Measurements from ENCODE around the gene EFNA5.
A peak's percentile ranks its signal among the peaks of the same experiment; 100 is the strongest.

EFNA5 gene

DNA sequence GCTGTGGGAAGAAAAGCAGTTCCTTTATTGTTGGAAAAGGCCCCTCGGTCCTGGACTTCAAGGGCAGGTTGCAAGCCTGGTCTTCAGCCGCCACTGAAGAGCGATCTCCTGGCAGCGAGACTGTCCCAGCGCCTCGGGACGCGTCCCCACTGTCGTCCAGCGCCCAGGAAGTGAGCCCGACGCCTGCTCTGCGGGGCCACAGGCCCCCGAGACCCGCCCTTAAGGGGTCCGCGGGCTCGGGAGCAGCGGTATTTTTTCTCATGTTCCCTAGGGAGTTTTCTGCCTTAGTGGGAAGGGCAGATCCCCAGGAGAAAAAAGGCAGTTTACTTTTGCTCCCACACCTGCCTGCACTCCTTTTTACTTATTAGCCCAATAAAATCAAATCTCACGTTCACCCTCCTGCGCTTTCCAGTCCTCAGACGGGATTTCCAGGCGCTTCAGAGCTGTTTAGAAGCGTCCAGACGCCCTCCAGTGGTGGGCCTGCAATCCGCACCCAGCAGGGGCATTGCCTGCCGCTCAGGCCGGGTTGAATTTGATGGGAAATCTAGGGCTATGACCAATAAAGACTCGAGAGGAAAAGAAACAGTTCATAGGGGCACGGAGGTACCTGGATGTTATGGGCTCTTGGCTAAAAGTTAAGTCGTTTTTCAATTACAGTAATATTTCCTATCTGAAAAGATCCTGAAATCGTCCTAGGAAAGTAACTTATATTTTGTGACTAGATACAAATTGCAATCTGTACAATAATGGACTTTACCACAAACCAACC is 2.8 kb upstream of the EFNA5 start:
- peak; percentile 94 for FAIRE-seq
- peak; percentile 78 for DNase-seq (ENCODE audit: insufficient read length, low spot score)

DNA sequence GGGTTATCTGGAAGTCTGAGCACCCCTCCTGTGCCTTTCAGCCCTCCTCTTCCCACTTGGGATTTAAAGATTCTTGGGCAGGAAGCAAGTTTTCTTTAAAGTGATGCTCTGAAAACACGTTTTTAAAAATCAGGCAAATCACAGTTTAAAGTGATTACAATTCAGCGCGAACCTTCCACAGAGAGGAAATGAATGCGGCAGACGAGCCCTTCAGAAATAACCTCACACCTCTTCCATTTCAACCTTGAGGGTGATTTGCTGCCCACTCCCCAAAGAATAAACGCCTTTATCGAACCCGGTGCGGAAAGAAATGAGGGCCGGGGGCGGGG is 2.3 kb upstream of the EFNA5 start:
- DNase-seq (ENCODE audit: insufficient read length, low spot score) (no peak), FAIRE-seq (no peak)

DNA sequence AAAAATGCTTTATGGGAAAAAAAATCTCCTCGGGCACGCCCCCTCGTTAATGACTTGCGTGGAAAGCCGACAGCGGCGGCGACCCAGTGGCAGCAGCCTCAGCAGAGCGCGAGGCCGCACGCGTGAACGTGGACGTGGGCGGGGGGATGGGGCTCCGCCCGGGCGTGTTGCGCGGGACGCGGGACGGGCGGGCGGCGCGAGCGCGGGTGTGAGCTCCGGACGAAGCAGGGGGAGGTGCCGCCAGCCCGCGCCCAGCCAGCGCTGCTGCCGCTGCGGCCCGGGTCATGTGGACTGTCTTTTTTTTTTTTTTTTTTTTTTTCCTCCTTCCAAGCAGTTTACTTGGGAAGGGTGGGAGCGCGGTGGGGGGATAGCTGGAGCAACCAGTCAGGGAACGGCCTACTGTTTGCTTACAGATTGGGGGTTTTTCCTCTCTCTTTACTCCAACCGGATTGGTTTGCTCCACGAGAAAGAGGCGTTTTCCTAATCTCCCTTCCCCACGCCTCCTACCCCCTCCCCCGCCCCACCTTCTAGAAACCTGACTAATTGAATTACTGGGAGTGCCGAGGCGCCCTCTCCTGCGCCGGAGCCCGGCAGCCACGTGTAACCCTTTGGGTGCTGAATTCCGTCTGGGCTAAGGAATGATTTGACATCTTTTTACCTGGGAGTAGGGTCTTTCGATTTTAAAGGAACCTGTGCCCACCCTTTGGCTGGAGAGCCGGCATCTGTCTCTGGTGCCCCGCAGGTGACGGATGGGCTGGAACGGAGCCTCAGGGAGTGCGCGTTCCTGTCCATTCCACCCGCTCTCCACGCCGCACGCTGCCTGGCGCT is 1.7 kb upstream of the EFNA5 start:
- FAIRE-seq = peak; percentile 35
- peak; percentile 16 for DNase-seq (ENCODE audit: insufficient read length, low spot score)

DNA sequence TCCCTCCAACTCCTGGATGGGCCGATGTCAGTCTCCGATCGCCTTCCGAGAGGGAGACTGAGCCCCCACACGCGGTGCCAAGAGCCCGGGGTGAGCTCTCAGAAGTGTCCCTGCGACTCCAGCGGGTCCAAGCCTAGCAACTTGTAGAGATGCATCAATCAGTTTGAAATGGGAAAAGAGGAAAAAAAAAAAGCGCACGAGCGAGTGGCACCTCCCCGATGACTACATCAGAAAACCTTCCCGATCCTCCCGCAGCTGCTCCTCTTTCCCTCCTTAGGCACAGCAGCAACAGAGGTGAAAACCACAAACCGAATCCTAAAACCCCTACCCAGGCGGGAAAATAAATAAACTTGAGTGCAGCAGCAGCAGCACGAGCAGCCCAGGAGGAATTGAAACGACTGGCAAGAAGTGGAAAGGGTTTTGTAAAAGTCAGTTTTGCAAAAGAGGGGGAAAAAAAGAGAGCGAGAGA is 1.0 kb upstream of the EFNA5 start:
- no peak for FAIRE-seq

DNA sequence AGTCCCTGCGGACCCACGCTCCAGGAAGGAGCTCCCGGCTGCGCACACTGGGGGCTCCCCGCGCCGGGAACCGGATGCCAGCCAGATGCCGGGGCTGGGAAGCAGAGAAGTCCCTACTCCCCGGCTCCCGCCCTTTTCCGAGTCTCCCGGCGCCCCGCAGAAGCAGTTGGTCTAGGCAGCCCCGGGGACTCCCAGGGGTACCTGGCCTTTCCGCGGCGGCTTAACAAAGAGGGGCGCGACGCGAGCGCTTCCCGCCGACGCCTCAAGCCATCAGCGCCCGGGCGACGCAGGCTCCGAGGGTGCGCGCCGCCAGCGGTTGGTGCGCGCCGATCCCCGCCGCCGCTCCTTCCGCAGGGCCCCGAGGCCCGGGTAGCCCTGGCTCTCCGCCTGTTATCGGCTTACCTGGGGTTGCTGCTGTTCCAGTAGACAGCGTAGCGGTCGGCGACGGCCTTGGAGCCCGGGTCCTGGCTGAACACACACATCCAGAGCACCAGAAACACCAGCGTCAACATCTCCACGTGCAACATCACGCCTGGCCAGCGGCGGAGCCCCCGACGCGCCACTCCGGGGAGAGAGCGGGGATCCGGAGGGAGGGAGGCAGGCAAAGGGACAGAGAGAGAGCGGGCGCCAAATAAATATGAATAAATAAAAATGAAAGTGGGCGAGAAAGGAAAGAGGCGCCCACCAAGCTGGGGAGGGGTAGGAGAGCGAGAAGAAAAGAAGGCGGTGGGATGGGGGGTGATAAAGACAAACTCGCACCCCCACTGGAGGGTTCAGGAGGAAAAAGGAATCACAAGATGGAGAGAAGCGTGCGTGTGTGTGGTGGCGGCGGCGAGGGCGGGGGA is 428 bp downstream of the EFNA5 start:
- no peak for FAIRE-seq

More for the DNA sequence above, 1.0 kb upstream of the EFNA5 start:
- peak; percentile 10 for DNase-seq (ENCODE audit: insufficient read length, low spot score)

DNA sequence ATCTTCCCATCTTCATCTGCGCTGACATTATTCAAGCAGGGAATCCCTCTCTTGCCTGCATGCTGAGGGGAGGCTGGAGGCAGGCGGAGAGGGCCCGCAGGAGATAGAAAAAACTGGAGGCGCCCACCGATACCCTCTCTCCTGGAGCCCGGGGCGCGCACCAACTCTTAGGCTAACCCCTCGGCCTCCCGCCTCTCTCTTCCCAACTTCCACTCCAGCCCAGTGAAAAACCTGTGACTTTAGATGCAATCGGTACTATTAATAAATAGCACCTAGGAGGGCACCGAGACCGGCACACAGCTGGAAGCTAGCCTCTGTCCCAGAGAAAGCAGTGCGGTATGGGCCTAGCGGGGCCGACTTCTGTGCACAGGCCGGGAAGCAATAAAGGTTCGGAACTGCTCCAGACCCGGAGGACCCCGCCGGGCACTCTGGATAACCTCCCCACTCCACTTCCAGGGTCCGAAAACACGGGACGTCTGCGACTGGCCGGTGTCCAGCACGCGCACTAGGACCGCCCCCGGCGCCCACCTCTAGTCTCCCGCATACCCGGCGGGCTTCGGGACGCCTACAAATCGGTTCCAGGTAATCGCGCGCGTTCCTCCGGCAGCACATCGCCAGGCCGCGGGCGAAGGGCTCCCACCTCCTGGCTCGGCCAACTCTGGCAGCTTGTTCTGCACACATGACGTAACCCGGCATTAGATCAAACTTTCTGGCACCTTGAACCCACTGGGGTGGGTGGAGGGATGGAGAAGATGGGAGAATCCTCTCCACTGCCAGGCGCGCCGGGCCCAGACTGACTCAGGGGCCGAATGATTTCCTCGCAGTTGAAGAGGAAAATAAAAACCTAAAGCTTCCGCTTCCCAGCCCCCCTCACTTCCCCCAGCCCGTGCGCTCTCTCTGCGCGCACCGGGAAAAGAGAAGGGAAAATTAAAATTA is 1.4 kb downstream of the EFNA5 start:
- DNase-seq (ENCODE audit: insufficient read length, low spot score) = peak; percentile 1
- no peak for FAIRE-seq

More for the DNA sequence above, 428 bp downstream of the EFNA5 start:
- DNase-seq (ENCODE audit: insufficient read length, low spot score) = peak; percentile 6

DNA sequence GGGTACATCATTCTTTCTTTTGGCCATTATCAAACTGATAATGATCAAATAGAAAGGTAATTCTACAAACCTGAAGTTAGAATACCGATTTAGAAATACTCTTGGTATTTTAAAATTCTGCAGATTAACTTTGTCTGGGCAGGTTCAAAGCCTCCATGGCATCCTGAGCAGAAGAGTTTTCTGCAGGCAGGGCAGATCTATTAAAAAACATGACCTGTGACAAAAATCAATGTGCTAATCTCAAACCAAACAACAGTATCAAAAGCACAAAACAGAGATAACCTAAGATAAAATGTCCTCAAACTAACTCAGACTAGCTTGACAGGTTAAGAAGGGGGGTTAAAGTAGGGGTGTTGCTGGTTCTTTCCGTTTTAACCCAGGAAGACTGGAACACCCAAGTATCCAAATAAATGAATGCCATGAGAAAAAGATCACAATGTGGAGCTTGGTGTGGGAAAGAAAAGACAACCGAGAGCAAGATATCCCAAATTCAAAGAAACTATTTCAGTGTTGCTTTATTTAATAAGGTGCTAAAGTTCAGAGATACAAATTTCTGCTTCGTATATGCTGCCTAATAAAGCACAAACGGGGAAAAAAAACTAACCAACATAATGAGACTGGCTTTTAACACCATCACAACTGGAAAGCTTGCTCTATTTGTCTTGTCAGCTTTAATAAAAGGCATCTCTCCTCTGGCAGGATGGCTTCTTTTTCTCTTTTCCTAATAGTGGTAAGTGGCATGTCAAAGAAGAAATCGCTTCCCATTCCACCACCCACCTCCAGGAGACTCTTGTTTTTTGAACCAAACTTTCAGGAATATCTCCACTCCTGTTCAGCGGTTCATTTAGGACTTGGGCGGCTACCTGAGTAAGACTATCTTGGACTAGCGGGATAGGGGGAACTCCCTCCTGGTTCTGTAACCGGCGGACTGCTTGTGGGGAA is 2.3 kb downstream of the EFNA5 start:
- DNase-seq (ENCODE audit: insufficient read length, low spot score) = no peak
- no peak for FAIRE-seq

DNA sequence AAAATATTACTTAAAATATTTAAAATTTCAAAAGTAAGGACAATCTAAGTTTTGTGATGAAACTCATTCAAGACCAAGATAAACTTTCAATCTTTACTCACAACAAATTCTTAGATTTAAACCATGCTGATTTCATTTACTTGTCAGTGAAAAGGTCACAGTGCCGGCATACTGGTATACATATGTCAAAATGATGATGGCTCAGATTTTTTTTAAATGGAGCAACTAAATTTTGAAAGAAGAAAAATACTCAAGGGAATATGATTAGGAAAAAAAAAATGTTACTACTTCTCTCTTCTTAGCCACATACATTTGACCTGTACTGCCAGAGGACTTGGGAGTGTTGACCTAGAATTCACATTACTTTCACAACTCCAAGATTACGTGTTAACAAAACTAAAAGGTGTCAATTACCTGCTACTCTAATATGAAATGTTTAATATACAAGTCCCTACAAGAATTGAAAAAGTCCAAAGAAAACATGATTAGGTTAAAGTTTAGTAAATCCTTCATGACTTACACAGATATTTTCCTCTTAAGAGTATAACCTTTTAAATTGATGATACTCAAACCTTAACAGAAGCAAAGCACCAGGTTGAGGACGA is 4.6 kb downstream of the EFNA5 start:
- DNase-seq (ENCODE audit: insufficient read length, low spot score) (no peak), FAIRE-seq (no peak)

DNA sequence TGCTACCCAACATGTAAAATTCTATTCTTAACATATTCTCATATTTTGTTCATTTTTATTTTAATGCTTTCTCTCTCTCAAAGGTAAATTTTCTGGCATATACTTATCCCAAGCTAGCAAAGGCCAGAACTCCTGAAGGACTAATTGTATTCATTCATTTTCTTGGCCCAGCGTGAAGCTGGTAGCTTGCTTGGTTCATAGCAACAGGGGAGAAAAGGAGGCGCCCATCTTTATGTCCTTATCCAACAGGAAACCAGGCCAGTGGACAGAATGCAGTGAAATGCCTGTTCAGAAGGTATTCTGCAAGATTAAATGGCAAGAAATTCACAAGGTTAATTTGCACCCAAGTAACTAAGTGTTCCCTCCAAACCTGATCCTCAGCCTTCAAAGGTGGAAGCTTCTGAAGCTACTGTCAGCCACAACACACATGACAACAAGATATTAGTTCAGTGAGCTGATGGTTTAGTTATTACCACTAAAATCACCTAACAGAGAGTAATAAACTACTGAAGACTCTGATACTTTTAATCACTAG is 5.6 kb downstream of the EFNA5 start:
- FAIRE-seq (no peak), DNase-seq (ENCODE audit: insufficient read length, low spot score) (no peak)

DNA sequence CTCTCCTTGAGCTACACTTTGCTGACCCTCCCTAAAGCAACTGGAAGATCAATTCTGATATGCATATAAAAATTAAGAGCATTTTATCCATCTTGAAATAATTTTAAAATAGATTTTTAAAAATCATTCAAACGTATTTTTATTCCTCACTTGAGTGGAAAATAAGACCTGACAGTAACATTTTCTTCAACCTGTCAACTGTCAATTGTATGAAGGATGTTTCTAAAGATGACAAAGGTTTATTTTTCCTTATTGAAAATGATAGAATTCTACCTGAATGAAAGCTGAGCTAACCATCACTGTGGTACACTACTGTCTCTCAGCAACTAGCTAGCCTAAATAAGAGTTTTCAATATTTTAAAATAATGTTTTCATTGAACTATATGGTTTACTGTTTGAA is 7.0 kb downstream of the EFNA5 start:
- DNase-seq (ENCODE audit: insufficient read length, low spot score) (no peak), FAIRE-seq (no peak)

DNA sequence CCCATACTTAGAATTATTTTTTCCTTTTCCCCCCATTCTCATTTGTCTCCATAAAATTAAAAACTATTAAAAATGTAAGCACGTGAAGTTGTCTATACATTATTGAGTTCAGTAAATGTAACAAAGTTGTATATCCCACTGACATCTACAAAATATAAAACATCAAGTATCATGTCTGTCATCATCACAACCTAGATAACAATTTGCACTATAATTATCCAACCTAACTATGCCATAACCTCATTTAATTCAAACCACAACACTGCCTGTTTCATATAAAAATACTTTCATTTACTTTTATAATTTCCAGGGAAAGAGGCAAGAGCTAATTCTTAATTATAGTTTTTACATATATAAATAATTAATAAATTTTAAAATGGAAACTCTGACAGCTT is 9.1 kb downstream of the EFNA5 start:
- no peak for FAIRE-seq

DNA sequence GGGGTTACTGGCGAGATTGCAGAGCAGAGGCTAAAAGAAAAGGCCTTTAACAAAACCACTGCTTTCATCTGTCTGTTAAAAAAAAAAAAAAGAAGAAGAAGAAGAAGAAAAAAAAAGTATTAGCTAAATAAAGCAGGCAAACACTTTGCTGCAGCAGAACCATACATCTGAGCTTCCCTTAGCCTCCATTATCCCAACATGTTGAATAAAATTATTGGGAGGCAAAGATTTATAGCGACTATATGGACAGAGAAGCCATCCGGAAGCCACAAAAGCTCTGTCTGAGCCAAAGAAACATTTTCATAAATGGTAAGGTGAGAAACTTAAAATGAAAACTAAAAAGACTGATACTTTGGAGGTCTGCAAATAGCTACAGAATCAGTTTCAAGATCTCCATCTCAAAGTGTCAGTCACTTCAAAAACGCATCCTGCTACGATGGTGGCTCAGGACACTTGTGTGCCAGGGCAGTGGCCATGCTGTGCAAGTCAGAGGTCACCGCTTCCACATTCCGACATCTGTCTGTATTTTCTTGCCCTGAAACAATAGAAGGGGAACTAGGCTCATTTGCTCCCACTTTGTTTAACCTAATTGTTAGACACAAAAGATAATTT is 9.6 kb downstream of the EFNA5 start:
- FAIRE-seq = peak; percentile 18
- DNase-seq (ENCODE audit: insufficient read length, low spot score) = no peak

More for the DNA sequence above, 9.1 kb downstream of the EFNA5 start:
- DNase-seq (ENCODE audit: insufficient read length, low spot score) = no peak

DNA sequence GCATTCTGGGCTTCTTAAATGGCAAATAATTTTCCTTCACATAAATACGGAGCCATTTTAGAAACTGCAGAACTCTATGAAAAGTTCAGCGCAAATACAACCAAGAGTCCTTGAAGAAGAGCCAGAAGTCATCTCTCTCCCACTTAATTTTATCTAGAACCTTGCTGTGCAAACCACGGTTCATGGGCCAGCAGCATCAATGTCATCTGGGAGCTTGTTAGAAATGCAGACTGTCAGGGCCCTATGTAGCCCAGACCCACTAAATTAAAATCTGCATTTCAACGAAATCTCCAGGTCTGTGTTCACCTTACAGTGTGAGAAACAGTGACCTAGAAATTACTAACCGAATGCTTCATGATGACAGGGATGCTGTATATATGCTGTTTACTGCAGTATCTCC is 12.2 kb downstream of the EFNA5 start:
- FAIRE-seq (no peak), DNase-seq (ENCODE audit: insufficient read length, low spot score) (no peak)

DNA sequence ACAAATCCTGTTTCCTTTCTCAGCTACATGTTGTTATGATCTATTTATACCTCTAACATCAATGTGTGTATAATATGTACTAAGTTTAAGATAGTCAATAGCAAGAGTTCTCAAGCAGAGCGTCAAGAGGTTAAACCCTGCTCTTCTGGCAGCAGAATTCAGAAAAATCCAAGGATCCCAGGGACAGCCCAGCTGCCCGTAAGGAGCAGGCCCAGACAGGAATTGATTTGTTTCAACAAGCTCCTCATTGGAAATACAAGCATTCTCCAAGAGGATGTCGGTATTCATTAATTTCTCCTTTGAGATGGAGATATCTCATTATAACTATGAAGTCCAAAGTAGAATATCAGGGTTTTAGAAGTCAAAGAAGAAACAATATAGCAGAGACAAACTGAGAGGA is 14.9 kb downstream of the EFNA5 start:
- DNase-seq (ENCODE audit: insufficient read length, low spot score) (no peak), FAIRE-seq (no peak)

DNA sequence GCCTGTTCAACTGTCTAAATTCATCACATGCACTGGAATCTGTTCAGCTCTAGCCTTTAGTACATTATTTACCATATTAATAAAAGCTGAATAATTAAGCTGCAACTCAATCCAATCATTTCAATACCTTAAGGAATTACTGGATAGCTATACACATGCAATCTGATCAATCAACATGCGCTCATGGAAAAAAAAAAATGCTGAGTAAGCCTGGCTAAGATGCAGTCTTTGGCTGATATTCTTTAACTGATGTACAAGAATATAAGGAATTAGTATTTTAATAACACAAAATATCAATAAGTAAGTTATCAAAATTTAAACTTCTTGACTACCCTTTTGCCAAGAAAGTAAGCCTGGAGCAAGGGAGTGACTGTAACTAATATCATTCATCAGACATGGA is 15.9 kb downstream of the EFNA5 start:
- DNase-seq (ENCODE audit: insufficient read length, low spot score) (no peak), FAIRE-seq (peak; percentile 39)

DNA sequence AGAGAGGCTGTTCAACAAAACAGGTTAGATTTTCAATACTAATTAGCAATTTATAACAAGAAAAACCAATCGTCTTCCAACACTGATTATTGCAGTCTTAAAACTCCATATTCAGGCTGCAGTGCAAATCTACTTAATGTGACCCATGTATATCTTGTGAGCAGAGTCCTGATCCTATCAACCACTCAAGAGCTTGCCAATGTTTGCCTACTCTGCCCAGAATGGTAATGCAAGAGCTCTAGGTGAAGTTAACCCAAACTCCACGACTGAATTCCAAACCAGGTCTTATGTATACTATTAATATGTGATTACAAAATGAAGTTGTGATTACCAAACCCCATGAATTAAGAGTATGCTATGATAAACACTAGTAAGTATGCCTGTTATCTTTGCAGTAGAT is 17.1 kb downstream of the EFNA5 start:
- DNase-seq (ENCODE audit: insufficient read length, low spot score) (no peak), FAIRE-seq (no peak)

DNA sequence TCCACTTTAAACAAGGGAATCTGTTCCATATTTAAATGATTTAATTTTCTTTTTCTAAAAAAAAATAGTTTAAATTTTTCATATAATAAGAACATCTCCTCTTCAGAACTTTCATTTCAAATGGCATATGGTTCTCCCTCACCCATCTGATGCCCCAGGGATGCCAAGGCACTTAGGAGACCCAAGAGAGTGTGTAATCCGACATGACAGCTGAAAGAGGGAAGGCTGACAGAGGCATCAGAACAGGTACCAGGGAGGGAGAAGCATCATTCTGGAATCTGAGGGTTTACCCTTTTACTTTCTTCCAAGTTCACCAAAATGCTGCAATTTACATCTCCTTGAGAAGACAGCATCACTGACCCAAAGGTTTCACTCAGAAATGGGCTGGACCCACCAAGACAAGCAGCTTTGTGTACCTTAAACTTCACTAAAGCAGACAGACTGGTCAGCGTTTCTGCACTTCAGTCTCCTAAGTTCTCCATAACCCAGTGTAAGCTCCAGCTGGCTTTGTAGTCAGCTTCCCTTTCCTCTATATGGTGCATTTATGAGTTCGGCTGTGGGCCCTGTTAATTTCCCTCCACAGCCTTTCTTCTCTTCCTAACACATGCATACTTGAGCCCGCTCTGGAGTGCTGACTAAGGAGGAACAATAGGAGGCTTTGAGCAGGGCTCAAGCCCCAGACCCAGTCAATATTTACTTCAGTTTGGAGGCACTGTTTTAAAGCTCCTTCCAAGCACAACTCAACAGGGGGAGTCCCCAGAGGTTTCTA is 17.7 kb downstream of the EFNA5 start:
- DNase-seq (ENCODE audit: insufficient read length, low spot score) (no peak), FAIRE-seq (no peak)

All from GM19239 (cell line).